Spleen (tissue), 7 donors: ENCODE data around the gene POU1F1.

ENCODE experiments used
- POLR2A ChIP-seq, 3 donors: fragments of 450-650 bp; IDR thresholded peaks; one replicate each; pipeline ENCODE4 v1.5.1; 2017; ENCODE audit warnings: antibody characterized with exemption in 3 of 3, mild to moderate bottlenecking in 1 of 3
- TF ChIP-seq, protein P1 (sequence below), 11 experiments: fragments of 200-600 bp in 7 of 11; fragments of 450-650 bp in 4 of 11; sonication (generic) in 4 of 11; IDR thresholded peaks in 8 of 11; conservative IDR thresholded peaks in 3 of 11; 1 replicate in 7 of 11; 2 replicates in 4 of 11; pipeline versions ENCODE4 v1.4.0 to v1.8.0; 2016 to 2021; ENCODE audit warnings: antibody characterized with exemption in 11 of 11, inconsistent platforms in 4 of 11, mild to moderate bottlenecking in 1 of 11
- donor health status: DM: no; HTN: no; CAD: no; lungs with moderate emphysema.
- donor health status: DM: no; HTN: no; CAD: no.
- donor health status: DM: no; HTN: no; CAD: no.

- TF ChIP-seq, protein P1, sequence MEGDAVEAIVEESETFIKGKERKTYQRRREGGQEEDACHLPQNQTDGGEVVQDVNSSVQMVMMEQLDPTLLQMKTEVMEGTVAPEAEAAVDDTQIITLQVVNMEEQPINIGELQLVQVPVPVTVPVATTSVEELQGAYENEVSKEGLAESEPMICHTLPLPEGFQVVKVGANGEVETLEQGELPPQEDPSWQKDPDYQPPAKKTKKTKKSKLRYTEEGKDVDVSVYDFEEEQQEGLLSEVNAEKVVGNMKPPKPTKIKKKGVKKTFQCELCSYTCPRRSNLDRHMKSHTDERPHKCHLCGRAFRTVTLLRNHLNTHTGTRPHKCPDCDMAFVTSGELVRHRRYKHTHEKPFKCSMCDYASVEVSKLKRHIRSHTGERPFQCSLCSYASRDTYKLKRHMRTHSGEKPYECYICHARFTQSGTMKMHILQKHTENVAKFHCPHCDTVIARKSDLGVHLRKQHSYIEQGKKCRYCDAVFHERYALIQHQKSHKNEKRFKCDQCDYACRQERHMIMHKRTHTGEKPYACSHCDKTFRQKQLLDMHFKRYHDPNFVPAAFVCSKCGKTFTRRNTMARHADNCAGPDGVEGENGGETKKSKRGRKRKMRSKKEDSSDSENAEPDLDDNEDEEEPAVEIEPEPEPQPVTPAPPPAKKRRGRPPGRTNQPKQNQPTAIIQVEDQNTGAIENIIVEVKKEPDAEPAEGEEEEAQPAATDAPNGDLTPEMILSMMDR (IDR thresholded peaks at IDR 0.05 in 8 of 11, conservative IDR thresholded peaks at IDR 0.05 in 3 of 11), result no peak
- TF ChIP-seq POLR2A (IDR thresholded peaks at IDR 0.05), result no peak
Measured at GRCh38 chr3:87324609-87325008, 48.2 kb upstream of the POU1F1 start.
